ENCODE data around the gene DNAH2. TPM values are rescaled to one million over a fixed set of nuclear protein-coding genes. Genes with fewer than 3 reads are reported as not detected.
A peak's percentile ranks its signal among the peaks of the same experiment; 100 is the strongest.

Gene DNAH2
- total RNA-seq, 4 donors from 2014 or later = under 0.01 to 1.4 (median under 0.01) TPM

DNA sequence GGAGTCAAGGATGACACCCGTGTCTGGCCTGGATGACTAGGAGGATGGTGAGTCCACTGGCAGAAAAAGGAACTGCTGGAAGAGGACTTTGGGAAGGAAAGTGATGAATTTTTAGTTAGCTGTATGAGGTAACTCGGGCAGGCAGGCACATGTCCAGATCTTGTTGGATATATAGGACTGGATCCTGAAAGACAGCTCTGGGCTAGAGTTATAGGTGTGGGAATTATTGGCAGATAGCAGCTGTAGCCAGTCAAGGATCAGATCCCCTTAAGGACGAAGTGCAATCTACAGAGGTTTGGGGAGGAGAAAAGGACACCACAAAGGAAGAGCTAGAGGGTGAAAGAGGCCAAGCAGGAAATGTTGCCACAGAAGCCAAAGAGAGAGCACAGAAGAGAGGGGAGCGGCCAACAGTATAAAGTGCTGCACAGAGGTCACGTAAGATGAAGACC lies 150.4 kb downstream of the DNAH2 start:
- no peak for DNase-seq (ENCODE audit: low spot score in 2 of 2)
- Histone ChIP-seq H3K27ac (no peak overlapping the region), H3K36me3 (peaks cover 0 to 10% (median 0%) of the 10 kb centered on the region in 3 donors), H3K9me3 (no peaks in the 10 kb centered on the region), H3K4me1 (peaks cover 0 to 3% (median 0%) of the 10 kb centered on the region in 4 donors), H3K27me3 (no peaks in the 10 kb centered on the region), H3K4me3 (no peak overlapping the region)
- 80 to 83% methylated on average over 5 of the region's 5 CpGs for WGBS, 2 donors
- no peak for TF ChIP-seq EP300 (IDR thresholded peaks at IDR 0.05)
- no peak for TF ChIP-seq POLR2A (IDR thresholded peaks at IDR 0.05)
- TF ChIP-seq, protein P1, sequence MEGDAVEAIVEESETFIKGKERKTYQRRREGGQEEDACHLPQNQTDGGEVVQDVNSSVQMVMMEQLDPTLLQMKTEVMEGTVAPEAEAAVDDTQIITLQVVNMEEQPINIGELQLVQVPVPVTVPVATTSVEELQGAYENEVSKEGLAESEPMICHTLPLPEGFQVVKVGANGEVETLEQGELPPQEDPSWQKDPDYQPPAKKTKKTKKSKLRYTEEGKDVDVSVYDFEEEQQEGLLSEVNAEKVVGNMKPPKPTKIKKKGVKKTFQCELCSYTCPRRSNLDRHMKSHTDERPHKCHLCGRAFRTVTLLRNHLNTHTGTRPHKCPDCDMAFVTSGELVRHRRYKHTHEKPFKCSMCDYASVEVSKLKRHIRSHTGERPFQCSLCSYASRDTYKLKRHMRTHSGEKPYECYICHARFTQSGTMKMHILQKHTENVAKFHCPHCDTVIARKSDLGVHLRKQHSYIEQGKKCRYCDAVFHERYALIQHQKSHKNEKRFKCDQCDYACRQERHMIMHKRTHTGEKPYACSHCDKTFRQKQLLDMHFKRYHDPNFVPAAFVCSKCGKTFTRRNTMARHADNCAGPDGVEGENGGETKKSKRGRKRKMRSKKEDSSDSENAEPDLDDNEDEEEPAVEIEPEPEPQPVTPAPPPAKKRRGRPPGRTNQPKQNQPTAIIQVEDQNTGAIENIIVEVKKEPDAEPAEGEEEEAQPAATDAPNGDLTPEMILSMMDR (IDR thresholded peaks at IDR 0.05) = no peak

DNA sequence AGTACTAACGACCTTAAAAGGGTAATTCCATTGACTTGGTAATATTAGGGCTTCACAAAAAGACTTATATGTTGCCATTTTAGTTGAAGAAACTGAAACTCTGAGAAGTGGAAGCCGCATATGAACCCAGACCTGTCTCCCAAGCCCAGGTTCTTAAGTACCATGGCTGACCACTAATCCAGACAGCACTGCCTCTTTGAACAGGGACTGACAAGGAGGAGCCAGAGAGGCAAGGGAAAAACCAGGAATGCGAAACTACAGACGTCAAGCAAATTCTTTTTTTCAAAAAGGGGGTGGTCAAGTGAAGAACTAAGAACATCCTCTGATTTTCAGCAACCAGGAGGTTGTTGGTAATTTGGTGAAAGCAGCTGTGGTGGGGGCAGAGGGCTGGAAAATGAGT lies 155.5 kb downstream of the DNAH2 start:
- Histone ChIP-seq H3K9me3 (no peaks in the 10 kb centered on the region), H3K36me3 (no peaks in the 10 kb centered on the region), H3K27me3 (no peaks in the 10 kb centered on the region), H3K27ac (no peak overlapping the region), H3K4me3 (no peak overlapping the region), H3K4me1 (no peaks in the 10 kb centered on the region)
- no peak for TF ChIP-seq EP300 (IDR thresholded peaks at IDR 0.05)
- no peak for TF ChIP-seq POLR2A (IDR thresholded peaks at IDR 0.05)
- TF ChIP-seq, protein P1 (IDR thresholded peaks at IDR 0.05) = no peak
- WGBS, 2 donors = 63 to 72% methylated on average over 4 of the region's 4 CpGs
- DNase-seq (ENCODE audit: low spot score in 2 of 2) = no peak

DNA sequence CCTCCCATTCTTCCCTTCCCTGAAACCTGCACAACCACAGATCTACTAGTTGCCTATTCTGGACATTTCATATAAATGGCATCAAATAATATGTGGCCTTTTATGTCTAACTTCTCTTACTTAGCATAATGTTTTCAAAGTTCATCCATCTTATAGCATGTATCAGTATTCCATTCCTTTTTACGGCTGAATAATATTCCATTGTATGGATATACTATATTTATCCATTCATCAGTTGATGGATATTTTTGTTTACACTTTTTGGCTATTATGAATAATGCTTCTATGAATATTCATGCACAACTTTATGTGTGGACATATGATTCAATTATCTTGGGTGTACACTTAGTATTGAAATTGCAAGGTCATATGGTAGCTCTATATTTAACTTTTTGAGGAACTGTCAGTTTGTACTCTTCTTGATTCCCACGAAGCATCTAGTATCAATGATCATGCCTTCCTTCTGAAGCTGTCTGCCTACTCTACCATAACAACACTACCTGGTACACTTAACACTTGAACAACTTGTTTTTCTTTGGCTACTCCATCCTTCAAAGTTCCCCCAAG lies 158.3 kb downstream of the DNAH2 start:
- Histone ChIP-seq H3K36me3 (peaks cover 0 to 17% (median 0%) of the 10 kb centered on the region in 3 donors), H3K4me3 (no peak overlapping the region), H3K27me3 (no peaks in the 10 kb centered on the region), H3K27ac (no peak overlapping the region), H3K9me3 (no peaks in the 10 kb centered on the region), H3K4me1 (peaks cover 0 to 15% (median 0%) of the 10 kb centered on the region in 4 donors)
- TF ChIP-seq, protein P1 (IDR thresholded peaks at IDR 0.05) = no peak
- TF ChIP-seq EP300 (IDR thresholded peaks at IDR 0.05) (no peak), POLR2A (IDR thresholded peaks at IDR 0.05) (no peak)
- no peak for DNase-seq (ENCODE audit: low spot score in 2 of 2)
- 82 to 85% methylated on average over 2 of the region's 2 CpGs for WGBS, 2 donors

DNA sequence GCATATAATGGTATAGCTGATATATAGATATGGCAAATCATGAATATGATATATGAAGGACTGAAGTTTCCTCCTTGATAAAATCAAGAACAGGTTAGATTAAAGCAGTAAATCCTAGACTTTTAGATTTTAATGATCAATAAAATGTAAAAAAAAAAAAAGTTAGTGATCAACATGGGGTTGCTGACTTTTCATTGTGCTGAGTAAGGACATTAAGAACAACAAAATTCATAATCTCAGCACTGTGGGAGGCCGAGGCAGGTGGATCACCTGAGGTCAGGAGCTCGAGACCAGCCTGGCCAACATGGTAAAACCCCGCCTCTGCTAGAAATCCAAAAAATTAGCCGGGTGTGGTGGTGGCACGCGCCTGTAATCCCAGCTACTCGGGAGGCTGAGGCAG lies 160.7 kb downstream of the DNAH2 start:
- H3K27ac ChIP-seq = no peak overlapping the region
- DNase-seq (ENCODE audit: low spot score in 2 of 2) = no peak
- no peak overlapping the region for H3K4me3 ChIP-seq
- 91 to 94% methylated on average over 7 of the region's 7 CpGs for WGBS, 2 donors
- TF ChIP-seq, protein P1 (IDR thresholded peaks at IDR 0.05) = no peak
- TF ChIP-seq EP300 (IDR thresholded peaks at IDR 0.05) (no peak), POLR2A (IDR thresholded peaks at IDR 0.05) (no peak)
- no peaks in the 10 kb centered on the region for H3K9me3 ChIP-seq
- H3K27me3 ChIP-seq = no peaks in the 10 kb centered on the region
- H3K4me1 ChIP-seq = peaks cover 0 to 38% (median 4%) of the 10 kb centered on the region in 4 donors
- peaks cover 0 to 17% (median 0%) of the 10 kb centered on the region in 3 donors for H3K36me3 ChIP-seq

DNA sequence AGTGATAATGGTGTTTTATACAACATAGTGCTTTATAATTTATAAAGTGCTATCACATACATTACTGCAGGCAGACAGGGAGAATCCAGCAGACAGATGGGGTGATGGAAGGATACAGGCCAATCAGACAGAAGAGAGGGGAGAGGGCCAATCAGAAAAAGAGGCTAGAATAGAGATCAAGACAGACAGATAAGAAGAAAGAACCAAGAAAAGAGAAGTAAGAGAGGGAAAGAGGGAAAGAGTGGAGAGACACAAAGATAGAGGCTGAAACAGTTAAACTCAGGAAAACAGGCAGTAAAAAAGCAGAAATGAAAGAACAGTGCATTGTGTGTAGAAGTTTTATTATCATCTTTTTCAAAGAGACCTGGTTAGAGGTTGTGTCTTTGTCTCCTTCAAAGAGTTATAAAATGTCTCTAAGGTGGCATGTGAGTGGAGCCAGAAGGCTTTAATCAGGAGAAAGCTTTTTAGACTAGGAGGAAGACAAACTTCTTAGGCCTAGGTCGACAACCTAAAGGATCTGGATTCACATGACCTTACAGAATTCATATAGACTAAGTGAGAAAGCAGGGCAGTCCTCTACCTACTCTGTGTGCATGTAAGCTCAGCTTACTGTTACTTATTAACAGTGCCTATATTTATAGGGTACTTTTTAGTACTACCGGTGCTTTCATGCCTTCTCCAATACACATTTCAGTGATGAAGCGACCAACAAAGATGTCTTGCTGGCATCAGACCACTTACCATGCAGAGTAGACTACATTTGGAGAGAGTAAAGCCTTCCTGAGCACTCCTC lies 162.7 kb downstream of the DNAH2 start:
- Histone ChIP-seq H3K9me3 (no peaks in the 10 kb centered on the region), H3K4me3 (no peak overlapping the region), H3K27ac (peak overlapping the region in 1 of 4 donors; percentile 91), H3K27me3 (no peaks in the 10 kb centered on the region), H3K4me1 (peaks cover 0 to 48% (median 9%) of the 10 kb centered on the region in 4 donors), H3K36me3 (peaks cover 0 to 17% (median 0%) of the 10 kb centered on the region in 3 donors)
- WGBS, 2 donors = 64 to 68% methylated on average over 3 of the region's 3 CpGs
- TF ChIP-seq, protein P1 (IDR thresholded peaks at IDR 0.05) = no peak
- TF ChIP-seq POLR2A (IDR thresholded peaks at IDR 0.05) = no peak
- DNase-seq (ENCODE audit: low spot score in 2 of 2) = no peak

Data from tibial nerve (tissue), 4 donors.